Measurements from ENCODE around the gene KLHL40.

The KLHL40 gene

DNA sequence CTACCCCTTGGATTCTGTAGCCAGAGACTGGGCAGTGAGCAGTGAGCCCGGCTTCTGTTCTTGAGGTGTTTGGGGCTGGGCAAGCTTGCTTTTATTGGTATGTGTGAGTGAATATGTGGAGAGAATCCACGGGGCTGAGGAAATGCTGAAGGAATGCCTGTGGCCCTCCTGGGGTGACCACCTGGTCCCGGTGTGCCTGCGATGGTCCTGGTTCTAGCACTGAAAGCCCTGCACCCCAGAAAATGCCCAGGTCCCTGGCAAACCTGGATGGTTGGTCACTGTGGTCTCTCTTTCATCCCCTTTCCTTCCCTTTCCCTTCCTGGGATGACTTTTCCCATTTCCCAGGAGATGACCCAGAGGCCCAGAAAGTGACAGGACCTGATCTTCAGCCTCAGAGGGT lies 27.7 kb upstream of the KLHL40 start:
- no peak for DNase-seq

GRCh38 chr3:42658091-42658770 lies 27.1 kb upstream of the KLHL40 start:
- DNase-seq = no peak

DNA sequence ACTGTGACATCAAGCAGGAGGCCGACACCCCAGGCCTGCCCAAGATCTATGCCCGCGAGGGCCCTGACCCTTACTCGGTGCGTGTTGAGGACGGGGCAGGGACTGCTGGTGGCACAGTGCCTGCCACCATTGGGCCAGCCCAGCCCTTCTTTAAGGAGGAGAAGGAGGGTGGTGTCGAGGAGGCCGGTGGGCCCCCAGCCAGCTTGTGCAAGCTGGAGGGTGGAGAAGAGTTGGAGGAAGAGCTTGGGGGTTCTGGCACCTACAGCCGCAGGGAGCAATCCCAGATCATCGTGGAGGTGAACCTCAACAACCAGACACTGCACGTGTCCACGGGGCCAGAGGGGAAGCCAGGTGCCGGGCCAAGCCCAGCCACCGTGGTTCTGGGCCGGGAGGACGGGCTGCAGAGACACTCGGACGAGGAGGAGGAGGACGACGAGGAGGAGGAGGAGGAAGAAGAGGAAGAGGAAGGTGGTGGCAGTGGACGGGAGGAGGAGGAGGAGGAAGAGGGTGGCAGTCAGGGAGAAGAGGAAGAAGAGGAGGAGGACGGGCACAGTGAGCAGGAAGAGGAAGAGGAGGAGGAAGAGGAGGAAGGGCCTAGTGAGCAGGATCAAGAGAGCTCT lies 26.5 kb upstream of the KLHL40 start:
- no peak for DNase-seq

GRCh38 chr3:42659451-42660130 lies 25.7 kb upstream of the KLHL40 start:
- DNase-seq = no peak

GRCh38 chr3:42660131-42660715 lies 25.1 kb upstream of the KLHL40 start:
- DNase-seq = no peak

- DNase-seq = no peak
These were observed 24.4 kb upstream of the KLHL40 start for GRCh38 chr3:42660898-42661297.

DNA sequence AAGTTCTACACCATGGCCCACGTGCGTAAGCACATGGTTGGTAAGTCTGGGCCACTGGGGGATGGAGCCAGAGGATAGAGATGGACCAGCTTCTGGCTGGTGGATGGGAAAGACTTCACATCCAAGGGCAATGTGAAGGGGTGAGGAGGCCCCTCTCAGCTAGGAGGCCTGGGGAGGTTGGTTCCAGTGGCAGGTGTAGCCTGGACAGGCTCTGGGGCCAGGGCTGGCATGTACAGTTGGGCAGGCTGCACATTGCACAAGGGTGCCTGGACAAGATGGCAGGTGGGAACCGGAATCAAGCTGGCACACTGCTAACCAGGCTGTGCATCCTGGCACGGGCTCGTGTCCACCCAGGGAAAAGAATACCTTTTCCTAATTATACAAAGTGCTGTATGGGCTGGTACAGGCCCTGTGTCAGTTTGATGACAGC lies 23.7 kb upstream of the KLHL40 start:
- DNase-seq = no peak

- no peak for DNase-seq
These were observed 23.1 kb upstream of the KLHL40 start for GRCh38 chr3:42662037-42662812.

DNA sequence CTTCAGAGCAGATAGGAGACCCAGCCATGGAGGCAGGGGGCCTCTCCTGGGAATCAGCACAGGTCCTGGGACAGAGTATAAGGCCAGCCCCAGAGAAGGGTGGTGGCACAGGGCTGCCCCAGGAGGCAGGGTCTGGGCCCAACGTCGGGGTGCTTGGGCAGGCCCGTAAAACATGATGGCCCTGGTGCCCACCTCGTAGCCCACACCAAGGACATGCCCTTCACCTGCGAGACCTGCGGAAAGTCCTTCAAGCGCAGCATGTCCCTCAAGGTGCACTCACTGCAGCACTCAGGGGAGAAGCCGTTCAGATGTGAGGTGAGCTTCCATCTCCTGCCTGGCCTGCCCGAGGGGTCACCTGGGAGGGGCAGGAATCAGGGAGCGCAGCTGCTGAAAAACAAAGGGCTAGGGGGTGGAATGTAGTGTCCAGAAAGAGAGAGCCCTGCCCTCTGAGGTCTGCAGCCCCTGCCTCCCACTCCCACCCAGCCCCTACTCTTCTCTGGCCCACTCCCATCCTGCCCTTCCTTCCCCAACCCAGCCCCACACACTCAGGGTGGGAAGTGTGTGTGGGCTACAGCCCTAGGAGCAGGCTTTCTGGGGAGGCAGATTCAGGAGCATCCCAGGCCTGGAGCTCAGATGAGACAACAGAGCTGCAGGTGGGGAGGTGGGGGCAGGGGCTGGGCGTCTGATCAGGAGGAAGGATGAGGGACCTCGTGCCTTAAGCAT lies 22.4 kb upstream of the KLHL40 start:
- DNase-seq = no peak

DNA sequence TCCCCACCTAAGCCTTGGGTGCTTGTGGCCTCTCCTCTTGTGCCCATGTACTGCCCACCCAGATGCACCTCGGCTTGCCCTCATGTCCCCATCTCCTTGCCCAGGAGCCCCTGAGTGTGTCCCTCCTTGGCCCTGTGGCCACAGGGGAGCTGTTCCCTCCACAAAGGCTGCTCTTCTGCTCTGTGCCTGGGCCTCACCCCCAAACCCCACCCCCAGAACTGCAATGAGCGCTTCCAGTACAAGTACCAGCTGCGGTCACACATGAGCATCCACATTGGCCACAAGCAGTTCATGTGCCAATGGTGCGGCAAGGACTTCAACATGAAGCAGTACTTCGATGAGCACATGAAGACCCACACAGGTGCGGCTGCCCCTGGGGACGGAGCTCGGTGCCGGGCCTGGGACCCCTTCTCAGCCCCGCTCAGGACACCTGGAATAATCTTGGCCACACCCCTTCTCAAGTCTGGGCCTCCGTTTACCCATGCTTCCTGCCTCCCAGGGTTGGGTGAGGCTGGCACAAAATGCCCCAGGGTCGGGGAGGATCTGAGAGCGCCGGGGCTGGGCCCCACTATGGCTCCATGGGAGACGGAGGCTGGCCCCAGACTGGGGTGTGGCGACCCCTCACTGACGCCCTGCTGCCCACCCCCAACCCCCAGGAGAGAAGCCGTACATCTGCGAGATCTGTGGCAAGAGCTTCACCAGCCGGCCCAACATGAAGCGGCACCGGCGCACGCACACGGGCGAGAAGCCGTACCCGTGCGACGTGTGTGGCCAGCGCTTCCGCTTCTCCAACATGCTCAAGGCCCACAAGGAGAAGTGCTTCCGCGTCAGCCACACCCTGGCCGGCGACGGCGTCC lies 21.5 kb upstream of the KLHL40 start:
- no peak for DNase-seq

DNA sequence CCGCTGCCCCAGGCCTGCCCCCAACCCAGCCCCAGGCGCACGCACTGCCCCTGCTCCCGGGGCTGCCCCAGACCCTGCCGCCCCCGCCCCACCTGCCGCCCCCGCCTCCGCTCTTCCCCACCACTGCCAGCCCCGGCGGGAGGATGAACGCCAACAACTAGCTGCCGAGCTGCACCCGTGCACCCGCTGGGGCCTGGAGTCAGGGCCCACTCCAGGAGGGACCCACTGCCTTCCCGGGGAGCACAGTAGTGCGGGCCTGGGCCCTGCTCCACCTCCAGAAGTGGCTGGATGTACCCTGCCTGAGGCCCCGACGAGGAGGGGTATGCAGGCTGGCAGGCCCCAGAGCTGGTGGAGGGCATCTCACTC lies 20.9 kb upstream of the KLHL40 start:
- no peak for DNase-seq

GRCh38 chr3:42665050-42665878 lies 20.1 kb upstream of the KLHL40 start:
- no peak for DNase-seq

GRCh38 chr3:42666022-42666421 lies 19.3 kb upstream of the KLHL40 start:
- no peak for DNase-seq

GRCh38 chr3:42666577-42666998 lies 18.7 kb upstream of the KLHL40 start:
- no peak for DNase-seq

- DNase-seq = no peak
These were observed 18.2 kb upstream of the KLHL40 start for GRCh38 chr3:42667096-42667522.

DNA sequence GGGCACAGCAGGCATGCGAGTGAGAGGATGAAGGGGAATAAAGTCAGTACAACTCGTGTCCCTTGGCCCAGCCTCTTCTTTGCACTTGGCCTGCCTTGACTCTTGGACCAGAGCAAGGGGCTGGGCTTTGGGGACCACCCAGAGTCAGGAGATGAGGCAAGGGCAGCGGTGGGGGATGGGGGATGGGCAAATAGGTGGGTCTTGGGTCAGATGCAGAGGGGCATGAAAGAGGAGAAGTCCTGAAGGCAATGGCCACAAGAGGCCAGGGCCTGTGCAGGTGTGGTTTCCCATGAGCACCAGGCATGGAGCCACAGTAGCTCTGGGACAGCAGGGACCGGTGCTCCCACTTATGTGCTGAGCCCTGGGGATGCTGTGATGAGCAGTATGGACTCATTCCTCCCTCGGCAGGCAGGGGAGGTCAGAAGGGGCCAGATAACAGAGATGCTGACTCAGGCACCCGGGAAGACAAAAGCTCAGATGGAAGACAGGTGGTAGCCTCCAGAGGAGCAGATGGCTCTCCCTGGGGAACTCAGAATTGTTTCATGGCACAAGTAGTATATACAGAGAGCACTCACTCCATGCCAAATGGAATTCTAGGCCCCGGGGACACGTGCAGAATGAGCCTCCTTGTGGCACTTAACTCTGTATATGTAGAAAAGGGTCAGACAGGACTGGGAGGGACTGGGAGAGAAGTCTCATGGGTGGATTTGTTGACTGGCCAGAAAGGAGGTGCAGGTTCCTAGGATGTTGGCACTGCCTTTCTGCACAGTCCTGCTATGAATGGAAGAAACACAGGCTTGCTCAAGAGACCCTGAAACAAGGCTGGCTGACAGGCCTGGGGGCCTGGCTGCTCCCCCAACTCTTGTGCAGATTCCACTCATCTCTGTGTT lies 17.6 kb upstream of the KLHL40 start:
- DNase-seq = no peak

- DNase-seq = no peak
These were observed 16.9 kb upstream of the KLHL40 start for GRCh38 chr3:42668413-42668760.

GRCh38 chr3:42668793-42669217 lies 16.5 kb upstream of the KLHL40 start:
- DNase-seq = no peak

DNA sequence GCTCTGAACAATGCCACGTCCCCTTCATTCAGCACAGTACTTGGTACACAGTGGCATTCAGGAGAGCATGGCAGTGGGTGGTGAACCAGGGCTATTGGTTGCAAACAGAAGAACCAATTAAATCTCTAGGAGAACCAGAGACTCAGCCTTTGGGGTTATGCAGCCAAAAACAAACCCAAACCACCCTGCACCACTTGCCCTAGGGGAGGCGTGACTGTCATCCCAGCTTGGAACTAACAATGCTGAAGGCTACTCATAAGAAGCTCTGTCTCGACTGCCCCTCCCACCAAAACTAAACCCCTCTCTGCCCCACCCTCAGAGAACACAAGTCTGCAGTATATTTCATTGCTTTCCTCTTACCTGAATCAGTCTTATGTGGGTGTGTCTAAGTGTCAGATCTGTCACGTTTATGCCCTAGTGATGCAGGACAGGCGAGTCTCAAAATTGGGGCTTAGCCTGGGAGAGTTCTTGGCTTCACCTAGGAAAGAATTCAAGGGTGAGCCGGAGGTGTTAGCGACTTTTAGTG lies 15.2 kb upstream of the KLHL40 start:
- no peak for DNase-seq
